Body of pancreas (tissue), 4 donors: ENCODE measurements around the gene PRX.

Experiments used
- POLR2A ChIP-seq, 3 donors: fragments of 450-650 bp; IDR thresholded peaks; one replicate each; pipeline ENCODE4 v1.6.1; 2016; ENCODE audit warnings: antibody characterized with exemption in 3 of 3, mild to moderate bottlenecking in 2 of 3
- TF ChIP-seq, protein P1 (sequence below), 7 experiments: fragments of 450-650 bp in 4 of 7; fragments of 200-600 bp in 3 of 7; sonication (generic) in 3 of 7; IDR thresholded peaks; one replicate each; pipeline ENCODE4 v1.5.1; 2016 to 2019; ENCODE audit warnings: antibody characterized with exemption in 7 of 7

DNA sequence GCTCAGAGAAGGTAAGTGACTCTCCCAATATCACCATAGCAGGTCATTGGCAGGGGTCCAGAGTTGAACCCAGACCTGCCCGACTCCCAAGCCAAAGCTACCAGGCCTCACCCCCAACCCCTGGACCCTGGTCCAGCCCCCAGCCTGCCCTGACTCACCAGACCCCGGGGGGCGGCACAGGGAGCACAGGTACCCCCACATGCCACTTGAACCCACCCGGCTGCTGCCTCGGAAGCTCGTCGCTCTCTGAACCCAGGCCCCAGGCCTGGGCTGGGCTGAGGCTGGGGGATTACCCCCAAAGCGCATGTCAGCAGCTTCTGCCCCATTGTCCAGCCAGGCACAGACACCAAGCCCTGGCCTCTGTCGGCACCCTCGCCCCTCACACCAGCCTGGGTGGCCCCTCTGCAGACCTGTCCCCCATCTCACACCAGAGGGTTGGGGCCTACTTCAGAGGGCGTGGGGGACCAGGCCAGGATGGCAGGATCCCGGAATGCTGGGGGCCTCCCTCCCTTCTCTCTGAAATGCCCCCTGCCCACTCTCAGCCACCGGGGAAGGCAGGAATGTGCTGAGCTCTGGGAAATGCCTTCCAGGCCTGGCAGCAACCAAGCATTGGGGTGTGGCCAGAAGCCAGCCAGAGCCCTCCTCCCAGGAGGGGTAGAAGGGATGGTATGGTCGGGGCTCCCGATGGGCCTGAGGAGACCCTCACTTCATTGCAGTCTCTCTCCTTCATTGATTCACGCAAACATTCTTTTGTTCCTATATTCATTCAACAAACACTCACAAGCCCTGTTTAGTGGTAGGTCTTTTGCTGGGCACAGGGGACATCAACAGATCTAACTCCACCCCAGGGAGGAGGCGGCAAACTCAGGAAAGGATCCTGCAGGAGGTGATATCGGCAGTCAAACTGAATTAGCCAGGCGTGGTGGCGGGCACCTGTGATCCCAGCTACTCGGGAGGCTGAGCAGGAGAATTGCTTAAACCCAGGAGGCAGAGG lies 1.7 kb upstream of the PRX start:
- TF ChIP-seq, protein P1, sequence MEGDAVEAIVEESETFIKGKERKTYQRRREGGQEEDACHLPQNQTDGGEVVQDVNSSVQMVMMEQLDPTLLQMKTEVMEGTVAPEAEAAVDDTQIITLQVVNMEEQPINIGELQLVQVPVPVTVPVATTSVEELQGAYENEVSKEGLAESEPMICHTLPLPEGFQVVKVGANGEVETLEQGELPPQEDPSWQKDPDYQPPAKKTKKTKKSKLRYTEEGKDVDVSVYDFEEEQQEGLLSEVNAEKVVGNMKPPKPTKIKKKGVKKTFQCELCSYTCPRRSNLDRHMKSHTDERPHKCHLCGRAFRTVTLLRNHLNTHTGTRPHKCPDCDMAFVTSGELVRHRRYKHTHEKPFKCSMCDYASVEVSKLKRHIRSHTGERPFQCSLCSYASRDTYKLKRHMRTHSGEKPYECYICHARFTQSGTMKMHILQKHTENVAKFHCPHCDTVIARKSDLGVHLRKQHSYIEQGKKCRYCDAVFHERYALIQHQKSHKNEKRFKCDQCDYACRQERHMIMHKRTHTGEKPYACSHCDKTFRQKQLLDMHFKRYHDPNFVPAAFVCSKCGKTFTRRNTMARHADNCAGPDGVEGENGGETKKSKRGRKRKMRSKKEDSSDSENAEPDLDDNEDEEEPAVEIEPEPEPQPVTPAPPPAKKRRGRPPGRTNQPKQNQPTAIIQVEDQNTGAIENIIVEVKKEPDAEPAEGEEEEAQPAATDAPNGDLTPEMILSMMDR (IDR thresholded peaks at IDR 0.05): no peak
- no peak for TF ChIP-seq POLR2A (IDR thresholded peaks at IDR 0.05)
